ENCODE measurements around the gene LBR. TPM values are rescaled to one million over a fixed set of nuclear protein-coding genes. Genes with fewer than 3 reads are reported as not detected.

Gene LBR
- total RNA-seq, 1 experiment from 2014 or later: 60.9 TPM

DNA sequence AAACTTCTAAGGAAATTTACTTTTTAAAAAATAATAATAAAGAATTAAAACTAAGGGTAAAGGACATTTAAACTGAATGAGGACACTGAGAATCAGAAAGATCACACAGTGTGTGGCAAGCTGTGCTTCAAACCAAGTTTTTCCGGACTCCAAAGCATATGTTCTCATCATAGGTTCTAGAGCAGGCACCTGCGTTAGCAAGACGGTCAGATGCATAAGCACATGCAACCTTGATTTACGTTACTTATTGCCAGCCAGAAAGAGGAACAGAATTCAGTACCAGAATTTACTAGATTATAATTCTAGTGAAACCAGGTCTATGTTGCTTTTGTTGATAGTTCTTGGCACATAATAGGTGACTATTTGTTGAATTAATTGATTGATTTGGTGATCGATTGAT lies 6.2 kb upstream of the LBR start:
- Histone ChIP-seq H2BK20ac (ENCODE audit: low read depth, low read length, poor library complexity, severe bottlenecking) (no peak overlapping the region), H2BK5ac (ENCODE audit: insufficient read length, low read length) (no peak overlapping the region), H3K9ac (ENCODE audit: extremely low read depth, insufficient read length, low read length) (no peak overlapping the region), H3K56ac (ENCODE audit: insufficient read length, low read depth, low read length) (no peak overlapping the region), H3T11ph (ENCODE audit: low read length) (no peak overlapping the region), H4K91ac (ENCODE audit: insufficient read length, low read depth, low read length) (no peak overlapping the region), H4K20me1 (ENCODE audit: control insufficient read depth, insufficient read depth, insufficient read length) (no peaks in the 10 kb centered on the region), H2BK12ac (ENCODE audit: insufficient read length, low read depth, low read length) (no peak overlapping the region), H3K23ac (ENCODE audit: insufficient read length, low read depth, low read length) (no peak overlapping the region), H3K4me2 (ENCODE audit: insufficient read depth, insufficient read length, low read length) (no peak overlapping the region), H3K4me1 (ENCODE audit: insufficient read depth, low read length) (no peaks in the 10 kb centered on the region), H3K14ac (ENCODE audit: insufficient read depth, low read length) (no peak overlapping the region), H2BK120ac (ENCODE audit: low read depth, low read length, poor library complexity, severe bottlenecking) (no peak overlapping the region), H3K79me2 (ENCODE audit: insufficient read depth, low read length) (no peaks in the 10 kb centered on the region), H3K79me1 (ENCODE audit: insufficient read depth, low read depth, low read length, poor library complexity, severe bottlenecking) (no peaks in the 10 kb centered on the region), H4K8ac (replicated peaks; ENCODE audit: insufficient read length, low read depth, low read length) (no peak overlapping the region), H3K4ac (ENCODE audit: low read depth, low read length) (no peak overlapping the region), H3K23me2 (ENCODE audit: insufficient read length, low read depth, low read length, poor library complexity, severe bottlenecking) (no peaks in the 10 kb centered on the region), H3K9me3 (ENCODE audit: control insufficient read depth, low read depth, low read length) (no peaks in the 10 kb centered on the region), H2BK15ac (ENCODE audit: low read depth, low read length) (no peak overlapping the region), H3K27me3 (ENCODE audit: insufficient read depth, low read length) (no peaks in the 10 kb centered on the region), H4K5ac (ENCODE audit: insufficient read length, low read depth, low read length) (no peak overlapping the region), H2AFZ (ENCODE audit: low read length) (no peak overlapping the region), H3K18ac (ENCODE audit: insufficient read length, low read depth, low read length) (no peak overlapping the region), H3K27ac (ENCODE audit: insufficient read length, low read depth, low read length) (no peak overlapping the region), H2AK5ac (ENCODE audit: insufficient read length, low read length) (no peak overlapping the region)
- H3K4me1 Mint-ChIP-seq: peaks cover 11 to 13% of the 10 kb centered on the region in 2 experiments
- no peak overlapping the region for H3K4me3 Mint-ChIP-seq
- peaks cover 2 to 10% (median 5%) of the 10 kb centered on the region in 3 experiments; a peak in 6 of 7 replicates for H3K36me3 Mint-ChIP-seq (ENCODE audit: insufficient read depth in 1 of 3, low read depth in 3 of 3)
- H3K27me3 Mint-ChIP-seq (ENCODE audit: low read depth): peaks cover 17% of the 10 kb centered on the region
- WGBS (ENCODE audit: extremely low coverage, insufficient read length, low lambda C conversion rate): 100% methylated on average over 1 of the region's 5 CpGs
- DNase-seq: no peak
- peaks cover 16 to 17% of the 10 kb centered on the region in 2 experiments for H3K9me3 Mint-ChIP-seq
- TF ChIP-seq, protein P1, sequence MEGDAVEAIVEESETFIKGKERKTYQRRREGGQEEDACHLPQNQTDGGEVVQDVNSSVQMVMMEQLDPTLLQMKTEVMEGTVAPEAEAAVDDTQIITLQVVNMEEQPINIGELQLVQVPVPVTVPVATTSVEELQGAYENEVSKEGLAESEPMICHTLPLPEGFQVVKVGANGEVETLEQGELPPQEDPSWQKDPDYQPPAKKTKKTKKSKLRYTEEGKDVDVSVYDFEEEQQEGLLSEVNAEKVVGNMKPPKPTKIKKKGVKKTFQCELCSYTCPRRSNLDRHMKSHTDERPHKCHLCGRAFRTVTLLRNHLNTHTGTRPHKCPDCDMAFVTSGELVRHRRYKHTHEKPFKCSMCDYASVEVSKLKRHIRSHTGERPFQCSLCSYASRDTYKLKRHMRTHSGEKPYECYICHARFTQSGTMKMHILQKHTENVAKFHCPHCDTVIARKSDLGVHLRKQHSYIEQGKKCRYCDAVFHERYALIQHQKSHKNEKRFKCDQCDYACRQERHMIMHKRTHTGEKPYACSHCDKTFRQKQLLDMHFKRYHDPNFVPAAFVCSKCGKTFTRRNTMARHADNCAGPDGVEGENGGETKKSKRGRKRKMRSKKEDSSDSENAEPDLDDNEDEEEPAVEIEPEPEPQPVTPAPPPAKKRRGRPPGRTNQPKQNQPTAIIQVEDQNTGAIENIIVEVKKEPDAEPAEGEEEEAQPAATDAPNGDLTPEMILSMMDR (conservative IDR thresholded peaks at IDR 0.05): no peak
- H3K27ac Mint-ChIP-seq: no peak overlapping the region
